Gastrocnemius medialis (tissue), 4 donors: ENCODE measurements around the gene PPP2R2C. TPM values are rescaled to one million over a fixed set of nuclear protein-coding genes. Genes with fewer than 3 reads are reported as not detected.

Experiments used
- ATAC-seq, 2 donors: fragments of 150-250 bp; one replicate each; pipeline ENCODE4 v1.9.1; 2016
- DNase-seq, 2 donors: peaks; one replicate each; pipeline ENCODE4 v3.0.0-alpha.2; 2019
- H3K27ac ChIP-seq, 4 donors: fragments of 200-600 bp; sonication (generic); 1 replicate in 1 of 4; 2 replicates in 3 of 4; pipeline ENCODE4 v1.5.1; 2016 to 2018; ENCODE audit warnings: mild to moderate bottlenecking in 2 of 4, moderate library complexity in 1 of 4
- H3K27me3 ChIP-seq, 3 donors: fragments of 200-600 bp; sonication (generic) in 2 of 3; 1 replicate in 1 of 3; 2 replicates in 2 of 3; pipeline versions ENCODE4 v1.5.1 to v1.6.0; 2016 to 2019; ENCODE audit warnings: mild to moderate bottlenecking in 1 of 3, moderate library complexity in 1 of 3
- H3K36me3 ChIP-seq, 2 donors: fragments of 200-600 bp; sonication (generic) in 1 of 2; one replicate each; pipeline ENCODE4 v1.5.1; 2017 to 2018
- H3K4me1 ChIP-seq, 2 donors: fragments of 200-600 bp; sonication (generic) in 1 of 2; one replicate each; pipeline ENCODE4 v1.5.1; 2016 to 2017; ENCODE audit warnings: mild to moderate bottlenecking in 2 of 2
- H3K4me3 ChIP-seq, 4 donors: fragments of 200-600 bp; sonication (generic) in 3 of 4; 1 replicate in 1 of 4; 2 replicates in 3 of 4; pipeline ENCODE4 v1.5.1; 2016 to 2019; ENCODE audit warnings: mild to moderate bottlenecking in 2 of 4
- H3K9me3 ChIP-seq, 3 donors: fragments of 200-600 bp; sonication (generic) in 2 of 3; 1 replicate in 1 of 3; 2 replicates in 2 of 3; pipeline ENCODE4 v1.5.1; 2016 to 2019
- POLR2A ChIP-seq, 2 donors: fragments of 450-650 bp; IDR thresholded peaks; one replicate each; pipeline ENCODE4 v1.6.1; 2017; ENCODE audit warnings: antibody characterized with exemption in 2 of 2, mild to moderate bottlenecking in 2 of 2, moderate library complexity in 2 of 2
- in situ Hi-C, 4 donors: fragments of 200-750 bp; cut with MboI; loops; one replicate each; pipeline versions ENCODE4 v1.15.0 to v1.8.0; 2017; ENCODE audit warnings: low sequenced_read_pairs in 4 of 4
- intact Hi-C: fragments of 100-400 bp; cut with DNase I; formaldehyde crosslinking; loops from one replicate; pipeline ENCODE4 v1.15.1; 2023; ENCODE audit warnings: low total_unique reads
- total RNA-seq, 4 donors: library from RNA; depleted of rRNA; stranded (reverse); fragments of >200 nt; gene quantifications; one replicate each; pipeline versions ENCODE4 v1.1.0 to v1.2.3, GENCODE V29; 2016
- TF ChIP-seq, protein P1 (sequence below), 5 experiments: fragments of 450-650 bp in 3 of 5; fragments of 200-600 bp in 2 of 5; sonication (generic) in 2 of 5; IDR thresholded peaks in 4 of 5; conservative IDR thresholded peaks in 1 of 5; 1 replicate in 4 of 5; 2 replicates in 1 of 5; pipeline ENCODE4 v1.5.1; 2016 to 2019; ENCODE audit warnings: antibody characterized with exemption in 5 of 5, mild to moderate bottlenecking in 3 of 5, moderate library complexity in 3 of 5

PPP2R2C gene
- total RNA-seq, 4 donors from 2014 or later, result 0.44 to 2.7 (median 0.62) TPM

DNA sequence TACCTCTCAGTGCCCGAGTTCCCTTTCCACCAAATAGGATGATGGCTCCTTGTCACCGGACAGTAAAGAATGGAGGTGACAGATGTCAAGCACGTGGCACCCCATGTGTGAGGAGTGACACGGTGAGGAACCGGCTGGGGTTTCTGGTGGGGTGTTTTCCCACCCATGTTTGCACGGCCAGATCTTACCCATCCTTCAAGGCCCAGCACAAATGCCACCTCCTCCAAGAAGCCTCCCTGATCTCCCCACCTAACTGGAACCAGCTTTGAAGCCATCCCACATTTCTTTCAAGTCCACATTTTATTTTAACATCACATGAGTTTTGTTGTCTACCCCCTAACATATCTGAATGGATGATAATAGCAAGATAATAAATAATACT lies 139.8 kb downstream of the PPP2R2C start:
- Histone ChIP-seq H3K27me3 (peaks cover under 1 to 11% (median 9%) of the 10 kb centered on the region in 3 donors), H3K4me3 (no peak overlapping the region), H3K27ac (no peak overlapping the region), H3K36me3 (no peaks in the 10 kb centered on the region), H3K9me3 (no peaks in the 10 kb centered on the region), H3K4me1 (no peaks in the 10 kb centered on the region)
- in situ Hi-C loops (no loop called here), intact Hi-C loops (no loop called here)
- TF ChIP-seq POLR2A (IDR thresholded peaks at IDR 0.05), result no peak
- TF ChIP-seq, protein P1, sequence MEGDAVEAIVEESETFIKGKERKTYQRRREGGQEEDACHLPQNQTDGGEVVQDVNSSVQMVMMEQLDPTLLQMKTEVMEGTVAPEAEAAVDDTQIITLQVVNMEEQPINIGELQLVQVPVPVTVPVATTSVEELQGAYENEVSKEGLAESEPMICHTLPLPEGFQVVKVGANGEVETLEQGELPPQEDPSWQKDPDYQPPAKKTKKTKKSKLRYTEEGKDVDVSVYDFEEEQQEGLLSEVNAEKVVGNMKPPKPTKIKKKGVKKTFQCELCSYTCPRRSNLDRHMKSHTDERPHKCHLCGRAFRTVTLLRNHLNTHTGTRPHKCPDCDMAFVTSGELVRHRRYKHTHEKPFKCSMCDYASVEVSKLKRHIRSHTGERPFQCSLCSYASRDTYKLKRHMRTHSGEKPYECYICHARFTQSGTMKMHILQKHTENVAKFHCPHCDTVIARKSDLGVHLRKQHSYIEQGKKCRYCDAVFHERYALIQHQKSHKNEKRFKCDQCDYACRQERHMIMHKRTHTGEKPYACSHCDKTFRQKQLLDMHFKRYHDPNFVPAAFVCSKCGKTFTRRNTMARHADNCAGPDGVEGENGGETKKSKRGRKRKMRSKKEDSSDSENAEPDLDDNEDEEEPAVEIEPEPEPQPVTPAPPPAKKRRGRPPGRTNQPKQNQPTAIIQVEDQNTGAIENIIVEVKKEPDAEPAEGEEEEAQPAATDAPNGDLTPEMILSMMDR (IDR thresholded peaks at IDR 0.05 in 4 of 5, conservative IDR thresholded peaks at IDR 0.05 in 1 of 5), result no peak
- ATAC-seq (no peak), DNase-seq (no peak)

DNA sequence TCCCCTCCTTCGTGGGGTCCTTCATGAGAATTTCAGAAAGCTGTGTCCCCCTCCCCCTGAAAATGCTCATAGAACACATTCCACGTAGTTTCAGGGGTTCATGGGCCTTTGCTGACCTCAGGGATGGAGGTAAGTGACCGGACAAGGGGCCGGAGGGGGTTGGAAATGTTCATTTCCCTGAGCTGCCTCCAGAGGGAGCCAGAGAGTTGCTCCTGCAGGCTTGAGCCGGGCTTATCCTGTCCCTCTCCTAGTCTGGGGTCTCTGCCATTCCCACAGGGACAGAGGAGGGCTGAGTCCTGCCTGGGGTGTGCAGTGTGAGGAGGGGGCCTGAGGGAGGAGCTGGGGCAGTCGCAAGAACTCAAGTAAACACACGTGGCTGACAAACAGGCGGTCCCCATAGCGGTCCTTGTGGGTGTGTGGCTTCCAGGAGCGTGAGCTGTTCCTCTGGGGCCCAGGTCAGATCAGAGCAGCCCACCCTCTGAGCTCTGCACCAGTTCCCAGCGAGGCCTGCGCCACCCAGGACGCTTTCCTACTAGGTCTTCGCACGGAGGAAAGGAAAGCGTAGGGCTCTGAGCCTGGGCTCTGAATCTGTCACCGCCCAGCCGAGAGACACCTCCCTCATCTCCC lies 140.3 kb downstream of the PPP2R2C start:
- intact Hi-C loops (no loop called here), in situ Hi-C loops (no loop called here)
- no peaks in the 10 kb centered on the region for H3K36me3 ChIP-seq
- ATAC-seq (no peak), DNase-seq (no peak)
- peaks cover 5 to 11% (median 9%) of the 10 kb centered on the region in 3 donors for H3K27me3 ChIP-seq
- H3K4me3 ChIP-seq, result no peak overlapping the region
- no peaks in the 10 kb centered on the region for H3K4me1 ChIP-seq
- H3K27ac ChIP-seq, result no peak overlapping the region
- H3K9me3 ChIP-seq, result no peaks in the 10 kb centered on the region
- TF ChIP-seq, protein P1 (IDR thresholded peaks at IDR 0.05 in 4 of 5, conservative IDR thresholded peaks at IDR 0.05 in 1 of 5), result peak in 2 of 5 experiments; percentile 40 to 47
- no peak for TF ChIP-seq POLR2A (IDR thresholded peaks at IDR 0.05)

DNA sequence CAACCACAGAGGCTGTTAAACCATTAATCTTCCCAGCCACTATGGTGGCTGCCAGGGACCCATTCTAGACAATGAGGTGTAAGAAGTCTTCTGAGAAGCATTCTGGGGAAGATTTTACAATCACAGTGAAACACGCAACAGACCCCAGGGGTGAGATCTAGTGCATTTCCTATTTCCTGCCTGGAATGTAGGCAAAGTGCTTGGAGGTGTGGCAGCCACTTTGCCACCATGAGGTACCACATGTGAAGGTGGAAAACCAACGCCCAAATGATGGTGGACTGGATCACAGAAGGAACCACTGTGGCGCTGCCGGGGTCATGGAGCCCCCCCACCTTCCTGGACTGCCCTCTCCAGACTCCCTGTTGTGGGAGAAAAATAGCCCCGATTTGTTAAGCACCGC lies 140.9 kb downstream of the PPP2R2C start:
- no peaks in the 10 kb centered on the region for H3K36me3 ChIP-seq
- H3K27me3 ChIP-seq, result peaks cover 6 to 11% (median 9%) of the 10 kb centered on the region in 3 donors
- in situ Hi-C loops (no loop called here), intact Hi-C loops (no loop called here)
- H3K9me3 ChIP-seq, result no peaks in the 10 kb centered on the region
- no peak overlapping the region for H3K27ac ChIP-seq
- ATAC-seq (no peak), DNase-seq (no peak)
- H3K4me3 ChIP-seq, result no peak overlapping the region
- no peaks in the 10 kb centered on the region for H3K4me1 ChIP-seq
- no peak for TF ChIP-seq POLR2A (IDR thresholded peaks at IDR 0.05)
- TF ChIP-seq, protein P1 (IDR thresholded peaks at IDR 0.05 in 4 of 5, conservative IDR thresholded peaks at IDR 0.05 in 1 of 5), result no peak

DNA sequence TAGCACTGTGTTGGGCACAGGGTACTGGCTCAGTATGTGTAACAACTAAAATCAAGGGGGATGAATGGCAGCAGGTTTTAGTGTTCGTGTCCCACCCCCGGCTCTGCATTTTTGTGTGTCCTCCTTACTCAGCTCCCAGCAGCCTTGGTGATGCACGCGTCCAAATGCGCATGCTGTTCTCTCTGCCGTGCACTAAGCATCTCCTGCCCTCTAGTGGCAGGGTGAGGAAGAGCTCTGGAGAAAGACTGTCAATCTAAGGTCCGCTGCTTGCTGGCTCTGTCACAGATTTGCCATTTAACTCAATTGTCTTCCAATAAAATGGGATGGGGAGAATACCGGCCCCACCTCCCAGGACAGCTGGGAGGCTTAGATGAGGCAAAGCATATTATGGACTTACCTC lies 141.4 kb downstream of the PPP2R2C start:
- no peaks in the 10 kb centered on the region for H3K4me1 ChIP-seq
- no peak overlapping the region for H3K4me3 ChIP-seq
- no peaks in the 10 kb centered on the region for H3K36me3 ChIP-seq
- intact Hi-C loops (no loop called here), in situ Hi-C loops (no loop called here)
- DNase-seq, result no peak
- ATAC-seq, result no peak
- no peaks in the 10 kb centered on the region for H3K9me3 ChIP-seq
- no peak for TF ChIP-seq POLR2A (IDR thresholded peaks at IDR 0.05)
- TF ChIP-seq, protein P1 (IDR thresholded peaks at IDR 0.05 in 4 of 5, conservative IDR thresholded peaks at IDR 0.05 in 1 of 5), result peak in 3 of 5 experiments; percentile 21 to 50 (median 36)
- H3K27me3 ChIP-seq, result peaks cover 6 to 11% (median 9%) of the 10 kb centered on the region in 3 donors
- no peak overlapping the region for H3K27ac ChIP-seq

DNA sequence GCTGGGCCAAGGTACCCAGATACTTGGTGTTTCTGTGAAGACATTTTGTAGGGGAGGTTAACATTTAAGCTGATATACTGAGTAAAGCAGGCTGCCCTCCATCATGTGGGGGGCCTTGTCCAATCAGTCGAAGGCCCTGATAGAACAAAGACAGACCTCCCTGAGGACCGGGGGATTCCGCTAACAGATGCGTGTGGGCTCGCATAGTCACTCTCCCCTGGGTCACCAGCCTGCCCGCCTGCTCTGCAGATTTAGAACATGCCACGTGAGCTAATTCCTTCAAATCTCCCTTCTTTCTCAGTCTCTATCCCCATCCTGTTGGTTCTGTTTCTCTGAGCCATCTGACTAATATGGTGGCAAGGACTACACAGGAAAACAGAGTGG lies 142.0 kb downstream of the PPP2R2C start:
- intact Hi-C loops, result no loop called here

More for the DNA sequence above, 142.0 kb downstream of the PPP2R2C start:
- Histone ChIP-seq H3K4me1 (no peaks in the 10 kb centered on the region), H3K36me3 (no peaks in the 10 kb centered on the region), H3K27ac (no peak overlapping the region), H3K27me3 (peaks cover 6 to 11% (median 9%) of the 10 kb centered on the region in 3 donors), H3K9me3 (no peaks in the 10 kb centered on the region), H3K4me3 (no peak overlapping the region)
- no peak for ATAC-seq
- in situ Hi-C loops, result no loop called here
- no peak for DNase-seq
- TF ChIP-seq, protein P1 (IDR thresholded peaks at IDR 0.05 in 4 of 5, conservative IDR thresholded peaks at IDR 0.05 in 1 of 5), result no peak
- no peak for TF ChIP-seq POLR2A (IDR thresholded peaks at IDR 0.05)
